DOHH2 (cell line): ENCODE data around the gene CLIC4.

Experiments
- EZH2phosphoT487 ChIP-seq: fragments of 200-600 bp; sonication (generic); IDR thresholded peaks from 2 replicates; pipeline ENCODE4 v1.6.1; 2017; ENCODE audit warnings: borderline replicate concordance, mild to moderate bottlenecking, antibody characterized with exemption, low read length, moderate library complexity, mixed read lengths
- TF ChIP-seq, protein P1 (sequence below): fragments of 200-600 bp; sonication (generic); IDR thresholded peaks from one replicate; pipeline ENCODE4 v1.5.1; 2014; ENCODE audit warnings: antibody characterized with exemption, mild to moderate bottlenecking, low read depth, low read length; ENCODE audit not compliant: poor library complexity, severe bottlenecking

DNA sequence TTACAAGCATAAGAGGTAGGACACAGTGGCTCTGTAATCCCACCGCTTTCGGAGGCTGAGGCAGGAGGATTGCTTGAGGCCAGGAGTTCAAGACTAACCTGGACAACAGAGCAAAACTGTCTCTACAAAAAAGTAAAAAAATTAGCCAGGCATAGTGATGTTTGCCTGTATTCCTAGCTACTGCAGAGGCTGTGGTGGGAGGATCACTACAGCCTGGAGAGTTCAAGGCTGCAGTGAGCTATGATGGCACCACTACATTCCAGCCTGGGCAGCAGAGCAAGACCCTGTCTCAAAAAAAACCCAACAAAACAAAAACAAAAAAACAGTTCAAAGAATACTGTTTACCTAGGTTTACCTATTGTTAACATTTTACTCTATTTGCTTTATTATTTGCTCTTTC, 37.4 kb downstream of the CLIC4 start:
- TF ChIP-seq, protein P1, sequence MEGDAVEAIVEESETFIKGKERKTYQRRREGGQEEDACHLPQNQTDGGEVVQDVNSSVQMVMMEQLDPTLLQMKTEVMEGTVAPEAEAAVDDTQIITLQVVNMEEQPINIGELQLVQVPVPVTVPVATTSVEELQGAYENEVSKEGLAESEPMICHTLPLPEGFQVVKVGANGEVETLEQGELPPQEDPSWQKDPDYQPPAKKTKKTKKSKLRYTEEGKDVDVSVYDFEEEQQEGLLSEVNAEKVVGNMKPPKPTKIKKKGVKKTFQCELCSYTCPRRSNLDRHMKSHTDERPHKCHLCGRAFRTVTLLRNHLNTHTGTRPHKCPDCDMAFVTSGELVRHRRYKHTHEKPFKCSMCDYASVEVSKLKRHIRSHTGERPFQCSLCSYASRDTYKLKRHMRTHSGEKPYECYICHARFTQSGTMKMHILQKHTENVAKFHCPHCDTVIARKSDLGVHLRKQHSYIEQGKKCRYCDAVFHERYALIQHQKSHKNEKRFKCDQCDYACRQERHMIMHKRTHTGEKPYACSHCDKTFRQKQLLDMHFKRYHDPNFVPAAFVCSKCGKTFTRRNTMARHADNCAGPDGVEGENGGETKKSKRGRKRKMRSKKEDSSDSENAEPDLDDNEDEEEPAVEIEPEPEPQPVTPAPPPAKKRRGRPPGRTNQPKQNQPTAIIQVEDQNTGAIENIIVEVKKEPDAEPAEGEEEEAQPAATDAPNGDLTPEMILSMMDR = no peak
- TF ChIP-seq EZH2phosphoT487 = no peak
